ENCODE results near the gene TM9SF1. TPM values are rescaled to one million over a fixed set of nuclear protein-coding genes. Genes with fewer than 3 reads are reported as not detected.

TM9SF1 gene
- total RNA-seq, 1 donor from 2014 or later, result 60.3 TPM

- H3K27me3 Mint-ChIP-seq (ENCODE audit: low read depth), result no peaks in the 10 kb centered on the region
- H3K4me3 Mint-ChIP-seq (ENCODE audit: unreplicated experiment), result peak within 1 kb of the TSS; percentile 86
- peak within 1 kb of the TSS; percentile 85 for H3K27ac Mint-ChIP-seq (ENCODE audit: unreplicated experiment)
- DNase-seq (ENCODE audit: low spot score), result peak; percentile 95
- peaks cover 20% of the 10 kb centered on the region for H3K4me1 Mint-ChIP-seq (ENCODE audit: low read depth)
- peak; percentile 98 for TF ChIP-seq CTCF (IDR thresholded peaks at IDR 0.05)
- H3K9me3 Mint-ChIP-seq (ENCODE audit: low read depth), result no peaks in the 10 kb centered on the region
- peaks cover 32% of the 10 kb centered on the region for H3K36me3 Mint-ChIP-seq (ENCODE audit: low read depth)
Observed at GRCh38 chr14:24160850-24161804, 34.1 kb downstream of the TM9SF1 start, which contains the start of gene IRF9. IRF9 (plus strand) TSS chr14:24161265; CDS start chr14:24162145, 880 bp downstream.

GRCh38 chr14:24160499-24160849, 34.8 kb downstream of the TM9SF1 start:
- Mint-ChIP-seq H3K36me3 (ENCODE audit: low read depth) (peaks cover 32% of the 10 kb centered on the region), H3K4me1 (ENCODE audit: low read depth) (peaks cover 20% of the 10 kb centered on the region), H3K9me3 (ENCODE audit: low read depth) (no peaks in the 10 kb centered on the region), H3K27ac (ENCODE audit: unreplicated experiment) (peak overlapping the region; percentile 85), H3K27me3 (ENCODE audit: low read depth) (no peaks in the 10 kb centered on the region), H3K4me3 (ENCODE audit: unreplicated experiment) (peak overlapping the region; percentile 86)
- TF ChIP-seq CTCF (IDR thresholded peaks at IDR 0.05), result no peak
- peak; percentile 58 for DNase-seq (ENCODE audit: low spot score)

- Mint-ChIP-seq H3K4me3 (ENCODE audit: unreplicated experiment) (no peak overlapping the region), H3K27me3 (ENCODE audit: low read depth) (no peaks in the 10 kb centered on the region), H3K9me3 (ENCODE audit: low read depth) (no peaks in the 10 kb centered on the region), H3K36me3 (ENCODE audit: low read depth) (peaks cover 31% of the 10 kb centered on the region), H3K4me1 (ENCODE audit: low read depth) (peaks cover 20% of the 10 kb centered on the region), H3K27ac (ENCODE audit: unreplicated experiment) (peak overlapping the region; percentile 22)
- peak; percentile 73 for DNase-seq (ENCODE audit: low spot score)
- no peak for TF ChIP-seq CTCF (IDR thresholded peaks at IDR 0.05)
Observed at GRCh38 chr14:24159777-24160498, 35.3 kb downstream of the TM9SF1 start.

GRCh38 chr14:24157331-24157730, 37.9 kb downstream of the TM9SF1 start:
- H3K27me3 Mint-ChIP-seq (ENCODE audit: low read depth), result no peaks in the 10 kb centered on the region
- peaks cover 16% of the 10 kb centered on the region for H3K4me1 Mint-ChIP-seq (ENCODE audit: low read depth)
- no peak for TF ChIP-seq CTCF (IDR thresholded peaks at IDR 0.05)
- H3K27ac Mint-ChIP-seq (ENCODE audit: unreplicated experiment), result no peak overlapping the region
- no peak overlapping the region for H3K4me3 Mint-ChIP-seq (ENCODE audit: unreplicated experiment)
- H3K36me3 Mint-ChIP-seq (ENCODE audit: low read depth), result peaks cover 19% of the 10 kb centered on the region
- H3K9me3 Mint-ChIP-seq (ENCODE audit: low read depth), result no peaks in the 10 kb centered on the region
- DNase-seq (ENCODE audit: low spot score), result peak; percentile 49

GRCh38 chr14:24156840-24157239, 38.4 kb downstream of the TM9SF1 start:
- no peaks in the 10 kb centered on the region for H3K9me3 Mint-ChIP-seq (ENCODE audit: low read depth)
- no peak overlapping the region for H3K27ac Mint-ChIP-seq (ENCODE audit: unreplicated experiment)
- no peak for DNase-seq (ENCODE audit: low spot score)
- H3K4me1 Mint-ChIP-seq (ENCODE audit: low read depth), result peaks cover 11% of the 10 kb centered on the region
- no peaks in the 10 kb centered on the region for H3K27me3 Mint-ChIP-seq (ENCODE audit: low read depth)
- H3K36me3 Mint-ChIP-seq (ENCODE audit: low read depth), result peaks cover 20% of the 10 kb centered on the region
- no peak overlapping the region for H3K4me3 Mint-ChIP-seq (ENCODE audit: unreplicated experiment)
- TF ChIP-seq CTCF (IDR thresholded peaks at IDR 0.05), result no peak

Measured in chondrocyte (in vitro differentiated cells).